22Rv1 (cell line): ENCODE results near the gene CLIP4.

Source experiments
- CTCF ChIP-seq: fragments of 450-650 bp; IDR thresholded peaks from 2 replicates; pipeline ENCODE4 v1.5.1; 2017; ENCODE audit warnings: mild to moderate bottlenecking
- ZFX ChIP-seq: fragments of 450-650 bp; IDR thresholded peaks from 2 replicates; pipeline ENCODE4 v1.6.1; 2017; ENCODE audit warnings: antibody characterized with exemption, borderline replicate concordance

GRCh38 chr2:29139152-29139551 is 23.9 kb downstream of the CLIP4 start:
- TF ChIP-seq CTCF (no peak), ZFX (no peak)
